Measurements from ENCODE around the gene DDR1.

DDR1 gene

GRCh38 chr6:30944051-30944450 is 59.7 kb downstream of the DDR1 start:
- no peak for DNase-seq (ENCODE audit: low spot score)
- FAIRE-seq, result no peak

- DNase-seq (ENCODE audit: low spot score) (no peak), FAIRE-seq (no peak)
These were observed 61.0 kb downstream of the DDR1 start for GRCh38 chr6:30945281-30945680.

GRCh38 chr6:30947231-30947630 is 62.9 kb downstream of the DDR1 start:
- FAIRE-seq (no peak), DNase-seq (ENCODE audit: low spot score) (no peak)

GRCh38 chr6:30948811-30949210 is 64.5 kb downstream of the DDR1 start:
- DNase-seq (ENCODE audit: low spot score) (no peak), FAIRE-seq (no peak)

Measured in RCC 7860 (cell line).